GM06990 (cell line): ENCODE results near the gene PLIN3.
A peak's percentile ranks its signal among the peaks of the same experiment; 100 is the strongest.

Source experiments
- DNase-seq: peaks from one replicate; pipeline ENCODE4 v3.0.0-alpha.2; 2011; ENCODE audit not compliant: insufficient read length; ENCODE audit errors: extremely low read depth
- H3K27me3 ChIP-seq: replicated peaks from 2 replicates; pipeline ENCODE4 v1.6.0; 2011; ENCODE audit warnings: low read length; ENCODE audit not compliant: control insufficient read depth, insufficient read depth
- H3K36me3 ChIP-seq: 2 replicates; pipeline ENCODE4 v1.5.1; 2011; ENCODE audit warnings: low read length; ENCODE audit not compliant: control insufficient read depth, insufficient read depth
- H3K4me3 ChIP-seq: replicated peaks from 2 replicates; pipeline ENCODE4 v1.5.1; 2011; ENCODE audit warnings: low read depth, mild to moderate bottlenecking, control low read depth, low read length
- TF ChIP-seq, protein P1 (sequence below): IDR thresholded peaks from 2 replicates; pipeline ENCODE4 v1.5.1; 2011; ENCODE audit warnings: low read length, control low read depth, mild to moderate bottlenecking, inconsistent platforms; ENCODE audit not compliant: insufficient read depth, poor library complexity, severe bottlenecking

PLIN3 gene

DNA sequence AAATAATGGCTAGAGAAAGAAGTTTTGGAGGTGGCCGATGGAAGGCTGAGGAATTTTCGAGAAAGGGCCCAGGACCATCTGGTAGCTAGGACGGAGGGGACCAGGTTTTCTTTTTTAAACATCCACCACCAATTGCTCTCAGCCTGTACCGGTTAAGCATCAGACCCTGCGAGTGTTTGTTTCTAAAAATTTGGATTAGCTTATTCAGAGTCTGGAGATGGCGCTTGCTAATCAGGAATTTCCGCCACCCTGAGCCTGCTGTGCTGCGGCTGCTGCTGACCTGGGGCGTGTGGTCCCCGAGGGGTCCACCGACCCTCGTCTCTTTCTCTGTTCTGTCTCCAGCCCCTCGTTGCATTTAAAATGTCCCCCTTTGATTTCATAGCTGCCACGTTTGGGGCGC, 43.8 kb upstream of the PLIN3 start:
- Histone ChIP-seq H3K36me3 (no peaks in the 10 kb centered on the region; the same call in none of the 2 replicates), H3K27me3 (no peaks in the 10 kb centered on the region), H3K4me3 (peak overlapping the region; percentile 72)
- no peak for DNase-seq
- TF ChIP-seq, protein P1, sequence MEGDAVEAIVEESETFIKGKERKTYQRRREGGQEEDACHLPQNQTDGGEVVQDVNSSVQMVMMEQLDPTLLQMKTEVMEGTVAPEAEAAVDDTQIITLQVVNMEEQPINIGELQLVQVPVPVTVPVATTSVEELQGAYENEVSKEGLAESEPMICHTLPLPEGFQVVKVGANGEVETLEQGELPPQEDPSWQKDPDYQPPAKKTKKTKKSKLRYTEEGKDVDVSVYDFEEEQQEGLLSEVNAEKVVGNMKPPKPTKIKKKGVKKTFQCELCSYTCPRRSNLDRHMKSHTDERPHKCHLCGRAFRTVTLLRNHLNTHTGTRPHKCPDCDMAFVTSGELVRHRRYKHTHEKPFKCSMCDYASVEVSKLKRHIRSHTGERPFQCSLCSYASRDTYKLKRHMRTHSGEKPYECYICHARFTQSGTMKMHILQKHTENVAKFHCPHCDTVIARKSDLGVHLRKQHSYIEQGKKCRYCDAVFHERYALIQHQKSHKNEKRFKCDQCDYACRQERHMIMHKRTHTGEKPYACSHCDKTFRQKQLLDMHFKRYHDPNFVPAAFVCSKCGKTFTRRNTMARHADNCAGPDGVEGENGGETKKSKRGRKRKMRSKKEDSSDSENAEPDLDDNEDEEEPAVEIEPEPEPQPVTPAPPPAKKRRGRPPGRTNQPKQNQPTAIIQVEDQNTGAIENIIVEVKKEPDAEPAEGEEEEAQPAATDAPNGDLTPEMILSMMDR, result no peak

DNA sequence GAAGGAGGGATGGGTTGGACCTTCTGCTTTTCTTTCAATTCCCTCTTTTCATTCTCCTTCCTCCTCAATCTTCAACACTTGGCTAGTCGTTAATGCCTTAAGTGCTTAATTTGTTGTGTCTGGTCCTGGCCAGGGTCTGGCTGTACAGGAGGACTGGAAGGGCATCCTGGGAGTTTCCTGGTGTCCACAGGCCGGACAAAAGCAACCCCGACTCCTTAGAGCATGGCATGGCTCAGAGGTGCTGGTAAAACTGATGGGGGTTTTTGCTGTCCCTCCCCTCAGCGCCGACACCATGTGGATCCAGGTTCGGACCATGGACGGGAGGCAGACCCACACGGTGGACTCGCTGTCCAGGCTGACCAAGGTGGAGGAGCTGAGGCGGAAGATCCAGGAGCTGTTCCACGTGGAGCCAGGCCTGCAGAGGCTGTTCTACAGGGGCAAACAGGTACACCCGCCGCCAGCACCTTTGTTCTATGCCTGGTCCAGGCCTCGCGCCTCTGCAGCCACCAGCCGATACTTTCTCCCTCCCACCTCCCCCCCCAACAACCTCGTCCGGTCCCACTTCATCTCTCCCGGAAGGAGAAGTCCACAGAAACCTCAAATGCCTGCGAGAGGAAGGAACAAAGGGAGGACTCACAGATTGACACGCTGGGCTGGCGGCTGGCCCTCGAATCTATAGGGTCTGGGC, 43.3 kb upstream of the PLIN3 start:
- peak overlapping the region; percentile 72 for H3K4me3 ChIP-seq
- no peaks in the 10 kb centered on the region for H3K27me3 ChIP-seq
- peak; percentile 56 for DNase-seq
- TF ChIP-seq, protein P1, result no peak
- H3K36me3 ChIP-seq, result no peaks in the 10 kb centered on the region; the same call in none of the 2 replicates

DNA sequence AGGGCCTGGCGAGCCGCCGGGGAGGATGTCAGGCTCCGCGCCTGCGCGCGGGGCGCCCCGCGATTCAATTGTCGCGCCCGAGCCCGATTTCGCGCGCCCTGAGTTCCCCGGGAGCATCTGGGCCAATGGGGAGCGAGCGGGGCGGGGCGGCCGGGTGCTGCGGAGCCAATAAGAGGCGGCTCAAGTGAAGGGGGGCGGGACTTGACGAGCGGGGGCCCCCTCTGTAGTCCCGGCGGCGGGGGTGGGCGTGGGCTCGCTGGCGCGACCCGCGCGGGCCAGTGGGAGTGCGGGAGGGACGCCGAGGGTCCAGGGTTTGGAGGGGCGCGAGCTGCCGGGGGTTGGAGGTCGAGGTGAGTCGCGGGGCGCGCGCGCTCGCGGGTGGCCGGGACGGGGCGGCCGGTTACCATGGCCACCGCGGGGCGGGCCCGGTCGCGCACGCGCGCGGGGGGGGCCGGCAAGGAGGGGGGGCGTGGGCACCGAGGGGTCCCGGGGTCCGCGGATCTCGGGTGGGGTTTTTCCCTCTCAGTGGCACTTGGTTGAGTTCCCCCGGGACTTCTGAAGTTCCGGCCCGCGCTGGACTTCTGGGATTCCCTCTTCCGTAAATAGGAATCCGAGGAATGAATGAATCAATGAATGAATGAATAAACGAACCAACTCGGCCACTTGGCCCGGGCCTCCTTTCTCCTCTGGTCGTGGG, 42.6 kb upstream of the PLIN3 start:
- Histone ChIP-seq H3K4me3 (peak overlapping the region; percentile 74), H3K27me3 (no peaks in the 10 kb centered on the region), H3K36me3 (no peaks in the 10 kb centered on the region; the same call in 1 of the 2 replicates)
- TF ChIP-seq, protein P1, result no peak
- DNase-seq, result peak; percentile 94

DNA sequence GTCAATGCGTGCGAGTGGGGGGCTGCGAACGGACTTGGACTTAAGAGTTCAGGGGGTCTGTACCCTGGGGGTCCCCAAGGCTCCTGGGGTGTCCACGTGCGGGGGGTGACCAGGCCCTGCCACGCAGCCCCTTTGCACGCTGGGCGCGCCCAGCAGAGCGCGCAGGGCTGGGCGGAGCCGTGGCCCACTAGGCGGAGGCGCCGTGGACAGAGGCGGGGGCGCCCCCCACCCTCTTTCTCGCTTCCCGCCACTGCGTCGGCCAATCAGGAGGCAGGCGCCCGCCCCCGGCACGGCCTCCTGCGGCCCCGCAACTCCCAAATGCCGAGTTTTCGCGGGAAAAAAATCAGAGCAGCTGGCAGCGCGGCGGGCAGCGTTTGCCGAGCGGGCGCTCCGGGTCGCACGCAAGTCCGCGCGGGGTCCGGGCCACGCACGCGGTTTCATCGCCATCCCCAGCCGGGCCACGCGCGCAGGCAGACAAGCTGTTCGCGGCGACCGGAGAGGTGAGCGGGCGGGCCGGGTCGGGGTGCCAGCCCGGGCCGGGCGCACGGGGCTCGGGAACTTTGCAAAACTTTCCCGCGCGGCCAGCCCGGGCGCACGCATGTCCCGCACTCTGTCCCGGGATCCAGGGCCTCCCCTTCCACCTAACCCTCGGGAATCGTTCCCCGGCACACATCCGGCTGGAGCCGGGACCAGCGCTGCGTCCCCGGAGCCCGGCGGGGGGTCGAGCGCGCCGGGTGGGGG, 41.9 kb upstream of the PLIN3 start, which contains the start of gene UHRF1:
Gene UHRF1, plus strand, starts transcription at position 346 of the 741 bp plus-strand sequence. CDS start 1,385 bp downstream, outside the sequence.
- peak; percentile 83 for DNase-seq
- Histone ChIP-seq H3K4me3 (peak within 1 kb of the TSS; percentile 74), H3K36me3 (no peaks in the 10 kb centered on the region; the same call in 1 of the 2 replicates), H3K27me3 (no peaks in the 10 kb centered on the region)
- TF ChIP-seq, protein P1, result no peak

DNA sequence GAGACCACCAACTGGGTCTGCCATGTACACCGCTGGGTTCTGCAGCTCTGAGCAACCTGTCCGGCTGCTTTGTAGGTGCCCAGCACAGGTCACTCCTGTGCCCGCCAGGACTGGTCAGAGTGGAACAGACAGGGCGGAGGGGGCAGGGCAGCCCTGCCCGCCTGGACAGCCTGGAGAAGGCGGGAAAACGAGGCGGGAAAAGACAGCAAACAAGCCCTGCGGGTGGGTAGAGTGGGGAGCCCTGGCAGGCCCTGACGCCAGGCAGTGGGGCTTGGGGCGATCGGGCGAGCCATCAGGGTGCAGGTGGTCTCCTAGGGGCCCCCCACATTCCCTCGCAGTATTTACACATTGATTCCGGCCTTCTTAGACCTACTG, 41.3 kb upstream of the PLIN3 start:
- no peak overlapping the region for H3K4me3 ChIP-seq
- TF ChIP-seq, protein P1, result no peak
- no peaks in the 10 kb centered on the region; the same call in 1 of the 2 replicates for H3K36me3 ChIP-seq
- DNase-seq, result no peak
- H3K27me3 ChIP-seq, result no peaks in the 10 kb centered on the region
